Measurements from ENCODE around the gene TIMP4. TPM values are rescaled to one million over a fixed set of nuclear protein-coding genes. Genes with fewer than 3 reads are reported as not detected.

The TIMP4 gene
- total RNA-seq: 0.82 and 0.97 TPM in 2 replicates

DNA sequence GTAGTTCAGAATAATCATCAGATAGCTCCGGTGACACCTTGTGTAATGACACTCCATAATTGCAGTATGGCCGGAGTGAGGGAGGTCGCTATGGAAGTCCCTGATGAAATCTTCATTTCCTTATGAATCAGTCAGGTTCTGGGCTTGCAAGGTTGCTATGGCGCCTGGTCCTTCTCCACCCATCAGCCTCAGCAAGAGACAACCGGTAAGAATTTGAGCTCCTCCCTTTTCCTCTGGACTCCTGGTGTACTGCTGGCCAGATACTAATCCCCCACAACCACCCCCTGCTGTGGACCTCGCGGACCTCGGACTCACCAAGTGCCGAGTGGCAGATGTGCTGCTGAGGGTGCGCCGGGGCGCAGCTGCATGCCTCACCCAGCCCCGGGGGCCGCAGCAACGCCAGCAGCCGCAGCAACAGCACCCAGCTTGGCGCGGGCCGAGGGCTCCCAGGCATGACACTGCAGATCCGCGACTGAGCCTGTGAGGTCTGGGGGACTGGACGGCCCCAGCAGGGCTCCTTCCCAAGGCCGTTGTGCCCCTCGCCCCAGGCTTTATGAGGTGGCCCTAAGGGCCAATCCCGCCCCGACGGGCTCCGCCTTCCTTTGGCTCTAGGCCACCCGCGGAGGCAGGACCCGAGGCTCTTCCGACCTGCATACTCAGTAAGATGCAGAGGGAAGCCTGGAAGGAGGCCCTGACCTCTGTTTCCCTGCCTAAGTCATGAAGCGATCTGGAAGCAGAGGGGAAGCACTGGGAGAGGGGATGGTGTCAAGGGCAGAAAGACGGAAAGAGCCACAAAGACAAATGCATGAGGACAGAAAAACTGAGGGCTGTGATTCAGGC lies at the start of gene TIMP4:
TSS of gene TIMP4 (minus strand) at position 526 of the 840 bp plus-strand sequence. CDS start at position 454, 72 bp downstream.

Other genes with a start within 250 kb of the TIMP4 start
- gene SYN2, start 154.5 kb downstream of the TIMP4 start, total RNA-seq: 0.32 and 0.50 TPM in 2 replicates
- 9.4 and 101 TPM in 2 replicates for gene PPARG, start 130.2 kb upstream of the TIMP4 start, total RNA-seq